SK-N-SH treated with all-trans-retinoic acid at 6 μM for 48 hours (cell line): ENCODE measurements around the gene HCFC1.

Source experiments
- ARNTL ChIP-seq: fragments of 450-650 bp; formaldehyde crosslinking; IDR thresholded peaks from 2 replicates; pipeline ENCODE4 v1.5.0; 2020; ENCODE audit warnings: low read depth, mild to moderate bottlenecking, moderate library complexity, borderline replicate concordance
- CREB5 ChIP-seq: fragments of 250-450 bp; sonication (Bioruptor Pico); IDR thresholded peaks from 2 replicates; pipeline ENCODE4 v1.5.1; 2020; ENCODE audit warnings: low read depth, mild to moderate bottlenecking, moderate library complexity
- CSRNP3 ChIP-seq: fragments of 250-450 bp; sonication (Bioruptor Pico); IDR thresholded peaks from 2 replicates; pipeline ENCODE4 v1.5.1; 2021; ENCODE audit warnings: mild to moderate bottlenecking, moderate library complexity
- PATZ1 ChIP-seq: fragments of 250-450 bp; sonication (Bioruptor Pico); IDR thresholded peaks from 2 replicates; pipeline ENCODE4 v1.8.0; 2020; ENCODE audit warnings: mild to moderate bottlenecking, moderate library complexity, borderline replicate concordance
- POU6F1 ChIP-seq: fragments of 250-450 bp; sonication (Bioruptor Pico); IDR thresholded peaks from 2 replicates; pipeline ENCODE4 v1.8.0; 2021; ENCODE audit warnings: low read depth, mild to moderate bottlenecking, moderate library complexity, borderline replicate concordance
- TSHZ2 ChIP-seq: fragments of 250-450 bp; sonication (Bioruptor Pico); IDR thresholded peaks from 2 replicates; pipeline ENCODE4 v1.5.0; 2020; ENCODE audit warnings: mild to moderate bottlenecking, moderate library complexity
- ZNF8 ChIP-seq: fragments of 450-650 bp; formaldehyde crosslinking; IDR thresholded peaks from 2 replicates; pipeline ENCODE4 v1.5.0; 2020; ENCODE audit warnings: mild to moderate bottlenecking, moderate library complexity

- TF ChIP-seq ZNF8 (no peak), CREB5 (CRISPR knock-in tag) (no peak), POU6F1 (CRISPR knock-in tag) (no peak), TSHZ2 (CRISPR knock-in tag) (no peak), CSRNP3 (CRISPR knock-in tag) (no peak), PATZ1 (CRISPR knock-in tag) (no peak), ARNTL (no peak)
Observed at GRCh38 chrX:154018518-154019060, 47.0 kb upstream of the HCFC1 start.
